Kidney epithelial cell (primary cell): ENCODE results near the gene SH3TC2. TPM values are rescaled to one million over a fixed set of nuclear protein-coding genes. Genes with fewer than 3 reads are reported as not detected.
A peak's percentile ranks its signal among the peaks of the same experiment; 100 is the strongest.

Source experiments
- DNase-seq: peaks from one replicate; pipeline ENCODE4 v3.0.0-alpha.2; 2010; ENCODE audit warnings: low read depth
- H3K27me3 ChIP-seq: 2 replicates; pipeline ENCODE4 v1.6.0; 2011; ENCODE audit warnings: low read length; ENCODE audit not compliant: control insufficient read depth, insufficient read depth
- H3K36me3 ChIP-seq: 2 replicates; pipeline ENCODE4 v1.5.1; 2011; ENCODE audit warnings: low read length; ENCODE audit not compliant: control insufficient read depth, insufficient read depth
- H3K4me3 ChIP-seq: 2 replicates; pipeline ENCODE4 v1.5.1; 2011; ENCODE audit warnings: low read depth, mild to moderate bottlenecking, control low read depth, low read length
- CTCF ChIP-seq: IDR thresholded peaks from 2 replicates; pipeline ENCODE4 v1.5.1; 2011; ENCODE audit warnings: mild to moderate bottlenecking, moderate library complexity, low read length, control low read depth, inconsistent platforms; ENCODE audit not compliant: insufficient read depth, poor library complexity, severe bottlenecking
- total RNA-seq: library from RNA; depleted of rRNA; stranded (reverse); fragments of >200 nt; gene quantifications from 2 replicates; pipeline ENCODE4 v1.2.3, GENCODE V29; 2015

SH3TC2 gene
- total RNA-seq, 1 donor from 2014 or later, result 8.4 TPM

- TF ChIP-seq CTCF, result no peak
- H3K4me3 ChIP-seq, result no peak overlapping the region
- DNase-seq, result no peak
- no peaks in the 10 kb centered on the region for H3K36me3 ChIP-seq
- H3K27me3 ChIP-seq, result peaks cover 2% of the 10 kb centered on the region
Measured at GRCh38 chr5:149002761-149003689, 59.8 kb downstream of the SH3TC2 start.

- peak; percentile 99 for DNase-seq
- peaks cover 2% of the 10 kb centered on the region for H3K27me3 ChIP-seq
- TF ChIP-seq CTCF, result no peak
- H3K36me3 ChIP-seq, result no peaks in the 10 kb centered on the region
- no peak overlapping the region for H3K4me3 ChIP-seq
Measured at GRCh38 chr5:149002053-149002452, 60.8 kb downstream of the SH3TC2 start.

- no peaks in the 10 kb centered on the region for H3K27me3 ChIP-seq
- no peaks in the 10 kb centered on the region for H3K36me3 ChIP-seq
- no peak for TF ChIP-seq CTCF
- DNase-seq, result no peak
- H3K4me3 ChIP-seq, result no peak overlapping the region
Measured at GRCh38 chr5:149001162-149001561, 61.7 kb downstream of the SH3TC2 start.

- TF ChIP-seq CTCF, result no peak
- Histone ChIP-seq H3K36me3 (no peaks in the 10 kb centered on the region), H3K27me3 (no peaks in the 10 kb centered on the region), H3K4me3 (no peak overlapping the region)
- DNase-seq, result no peak
Measured at GRCh38 chr5:148999741-149000140, 63.1 kb downstream of the SH3TC2 start.

- Histone ChIP-seq H3K4me3 (no peak overlapping the region), H3K27me3 (no peaks in the 10 kb centered on the region), H3K36me3 (no peaks in the 10 kb centered on the region)
- DNase-seq, result no peak
- TF ChIP-seq CTCF, result peak; percentile 55
Measured at GRCh38 chr5:148998174-148998797, 64.6 kb downstream of the SH3TC2 start.
